Stimulated activated effector memory CD8-positive, alpha-beta T cell treated with anti-CD3 and anti-CD28 coated beads, Interleukin-12 subunit alpha, Interleukin-12 subunit beta, amount 100 ng/mL, for 72 hours (primary cell): ENCODE measurements around the gene TM4SF4.
"Not testable (repeated sequence)": the region's sequence is repeated elsewhere in the genome, so short reads cannot be mapped to it uniquely, and the experiment has no call there.

Experiments
- ATAC-seq: fragments of 150-1000 bp; cut with Tn5 transposase; 2 replicates; pipeline ENCODE4 v1.10.0; 2021
- DNase-seq, 2 donors: peaks; one replicate each; pipeline ENCODE4 v3.0.0; 2021 to 2022; ENCODE audit warnings: low spot score in 2 of 2
- H3K27ac Mint-ChIP-seq: one replicate; pipeline ENCODE4 v1.8.0; 2022; ENCODE audit warnings: mild to moderate bottlenecking, mixed read lengths
- H3K36me3 Mint-ChIP-seq: one replicate; pipeline ENCODE4 v1.8.0; 2022; ENCODE audit warnings: mild to moderate bottlenecking, mixed read lengths
- H3K4me1 Mint-ChIP-seq: one replicate; pipeline ENCODE4 v1.8.0; 2022; ENCODE audit warnings: mixed read lengths
- H3K4me3 Mint-ChIP-seq: one replicate; pipeline ENCODE4 v1.8.0; 2022; ENCODE audit warnings: mild to moderate bottlenecking, mixed read lengths
- H3K9me3 Mint-ChIP-seq: one replicate; pipeline ENCODE4 v1.8.0; 2022; ENCODE audit warnings: mixed read lengths

Gene TM4SF4, protein sequence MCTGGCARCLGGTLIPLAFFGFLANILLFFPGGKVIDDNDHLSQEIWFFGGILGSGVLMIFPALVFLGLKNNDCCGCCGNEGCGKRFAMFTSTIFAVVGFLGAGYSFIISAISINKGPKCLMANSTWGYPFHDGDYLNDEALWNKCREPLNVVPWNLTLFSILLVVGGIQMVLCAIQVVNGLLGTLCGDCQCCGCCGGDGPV

DNA sequence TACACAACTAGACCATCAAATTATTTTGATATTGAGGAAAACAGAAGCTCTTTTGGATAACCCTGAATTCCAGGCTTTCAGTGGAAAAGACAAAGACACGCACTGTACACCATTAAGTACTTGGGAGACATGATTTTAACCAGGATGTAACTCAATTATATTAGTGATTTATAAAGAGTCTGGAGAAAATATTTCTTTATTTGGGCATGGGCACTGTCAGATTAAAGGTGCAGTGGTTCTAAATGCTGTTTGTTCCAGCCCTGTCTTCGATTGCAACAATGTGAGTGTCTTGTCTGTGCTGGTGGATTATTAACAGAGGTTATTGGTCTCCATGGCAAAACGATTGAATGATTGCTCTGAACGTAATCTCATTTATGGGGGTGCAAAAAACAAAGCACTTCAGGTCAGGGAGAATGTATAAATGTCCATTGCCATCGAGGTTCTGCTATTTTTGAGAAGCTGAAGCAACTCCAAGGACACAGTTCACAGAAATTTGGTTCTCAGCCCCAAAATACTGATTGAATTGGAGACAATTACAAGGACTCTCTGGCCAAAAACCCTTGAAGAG, at the start of gene TM4SF4:
TSS of gene TM4SF4 (plus strand) at position 448 of the 568 bp plus-strand sequence. CDS start 181 bp downstream, outside the sequence.
- Mint-ChIP-seq H3K4me1 (no peaks in the 10 kb centered on the region), H3K36me3 (no peaks in the 10 kb centered on the region), H3K4me3 (no peak within 1 kb of the TSS), H3K9me3 (no peaks in the 10 kb centered on the region), H3K27ac (no peak within 1 kb of the TSS)
- ATAC-seq (no peak), DNase-seq (no peak)

DNA sequence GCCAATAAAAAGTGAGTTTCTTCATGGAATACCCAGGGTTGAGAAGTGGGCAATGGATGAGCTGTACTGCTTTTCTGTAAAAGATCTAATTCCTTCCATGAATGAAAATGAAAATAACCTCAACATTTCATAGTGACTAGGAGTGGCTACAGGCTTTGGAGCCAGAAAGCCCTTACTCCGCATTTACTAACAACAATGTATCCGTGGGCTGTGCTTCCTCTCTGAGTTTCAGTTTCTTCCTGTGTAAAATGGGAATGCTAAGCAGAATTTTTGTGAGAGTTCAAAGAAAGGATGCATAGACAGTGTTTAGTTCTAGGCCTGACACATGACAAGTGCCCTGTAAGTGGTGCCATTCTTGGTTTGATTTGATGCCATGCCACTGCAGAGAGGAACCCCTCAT, 49.6 kb upstream of the TM4SF4 start:
- H3K4me3 Mint-ChIP-seq, result no peak overlapping the region
- H3K27ac Mint-ChIP-seq, result no peak overlapping the region
- H3K9me3 Mint-ChIP-seq, result no peaks in the 10 kb centered on the region
- DNase-seq (no peak), ATAC-seq (no peak)
- no peaks in the 10 kb centered on the region for H3K4me1 Mint-ChIP-seq
- H3K36me3 Mint-ChIP-seq, result no peaks in the 10 kb centered on the region

DNA sequence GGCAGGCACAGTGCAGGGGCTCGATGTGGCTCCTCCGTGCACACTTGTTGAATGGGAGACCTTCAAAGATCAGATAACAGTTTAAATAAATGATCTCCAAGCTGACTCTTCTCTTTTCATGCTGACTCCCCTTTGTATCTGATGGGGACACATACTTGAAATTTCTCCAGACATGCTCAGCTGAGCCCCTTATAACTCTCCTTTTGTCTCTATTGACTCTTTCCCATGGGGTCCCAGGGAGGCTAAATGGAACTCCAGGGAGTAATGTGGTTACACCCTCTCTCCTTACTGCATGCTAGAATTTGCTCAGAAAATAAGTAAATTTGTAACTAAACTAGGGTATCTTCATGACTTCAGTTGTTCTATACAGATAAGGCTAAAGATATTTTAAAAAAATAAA, 48.2 kb upstream of the TM4SF4 start:
- Mint-ChIP-seq H3K36me3 (no peaks in the 10 kb centered on the region), H3K4me3 (no peak overlapping the region), H3K4me1 (no peaks in the 10 kb centered on the region), H3K27ac (no peak overlapping the region), H3K9me3 (no peaks in the 10 kb centered on the region)
- ATAC-seq (no peak), DNase-seq (no peak)

DNA sequence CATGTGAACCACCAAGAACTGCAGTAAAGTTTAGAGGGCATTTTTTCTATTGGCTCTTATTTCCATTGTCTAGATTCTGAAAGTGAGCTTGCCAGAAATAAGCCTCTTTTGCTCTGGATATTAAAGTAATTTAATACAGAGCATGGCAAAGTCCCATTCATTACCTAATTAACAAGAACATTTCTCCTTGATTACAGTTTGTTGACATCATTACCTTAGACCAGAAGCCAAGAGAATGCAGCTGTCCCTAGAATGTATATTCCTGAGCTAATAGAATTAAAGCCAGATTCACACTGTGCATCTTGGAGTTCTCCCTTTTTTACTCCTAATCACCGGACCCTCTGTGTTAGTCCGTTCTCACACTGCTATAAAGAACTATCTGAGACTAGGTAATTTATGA, 46.4 kb upstream of the TM4SF4 start:
- ATAC-seq, result no peak
- Mint-ChIP-seq H3K36me3 (no peaks in the 10 kb centered on the region), H3K4me3 (no peak overlapping the region), H3K27ac (no peak overlapping the region), H3K9me3 (no peaks in the 10 kb centered on the region), H3K4me1 (no peaks in the 10 kb centered on the region)
- DNase-seq, result no peak

DNA sequence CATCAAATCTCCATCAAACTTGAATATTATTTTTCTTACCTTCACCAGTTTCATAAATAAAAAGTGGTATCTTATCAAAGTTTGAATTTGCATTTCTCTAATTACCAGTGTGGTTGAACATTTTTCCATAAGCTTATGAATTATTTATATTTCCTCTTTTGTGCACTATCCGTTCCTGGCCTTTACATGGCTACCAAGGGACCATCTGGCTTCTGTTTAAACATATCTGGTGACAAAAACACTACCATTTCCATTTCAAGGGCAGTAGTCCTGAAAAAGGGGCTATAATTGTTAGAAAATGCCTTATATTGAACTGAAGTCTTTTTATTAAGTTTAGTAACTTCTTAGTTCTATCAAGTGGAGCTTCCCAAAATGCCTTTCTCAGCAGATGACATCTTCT, 44.3 kb upstream of the TM4SF4 start:
- no peak overlapping the region for H3K27ac Mint-ChIP-seq
- H3K4me1 Mint-ChIP-seq, result no peaks in the 10 kb centered on the region
- ATAC-seq (no peak), DNase-seq (no peak)
- no peaks in the 10 kb centered on the region for H3K36me3 Mint-ChIP-seq
- no peak overlapping the region for H3K4me3 Mint-ChIP-seq
- H3K9me3 Mint-ChIP-seq, result no peaks in the 10 kb centered on the region

DNA sequence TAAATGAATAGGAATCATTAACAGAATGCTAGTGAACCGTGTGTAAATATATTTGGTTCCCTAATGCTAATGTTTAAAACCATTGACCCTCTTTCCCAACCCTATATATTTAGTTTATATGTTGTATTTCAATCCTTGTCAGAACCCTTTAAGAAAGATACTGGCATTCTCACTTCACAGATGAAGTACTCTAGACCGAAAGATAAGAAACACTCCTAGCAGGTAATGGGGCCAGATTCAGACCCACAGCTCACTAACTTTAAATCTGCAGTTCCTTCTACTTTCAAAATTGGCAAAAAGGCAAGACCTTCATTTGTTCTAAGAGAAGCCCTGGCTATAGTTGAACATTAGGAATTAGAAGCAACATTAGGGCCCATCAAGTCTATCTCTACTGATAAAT, 42.3 kb upstream of the TM4SF4 start:
- no peaks in the 10 kb centered on the region for H3K9me3 Mint-ChIP-seq
- ATAC-seq (no peak), DNase-seq (no peak)
- H3K4me1 Mint-ChIP-seq, result no peaks in the 10 kb centered on the region
- H3K27ac Mint-ChIP-seq, result no peak overlapping the region
- H3K36me3 Mint-ChIP-seq, result no peaks in the 10 kb centered on the region
- no peak overlapping the region for H3K4me3 Mint-ChIP-seq

DNA sequence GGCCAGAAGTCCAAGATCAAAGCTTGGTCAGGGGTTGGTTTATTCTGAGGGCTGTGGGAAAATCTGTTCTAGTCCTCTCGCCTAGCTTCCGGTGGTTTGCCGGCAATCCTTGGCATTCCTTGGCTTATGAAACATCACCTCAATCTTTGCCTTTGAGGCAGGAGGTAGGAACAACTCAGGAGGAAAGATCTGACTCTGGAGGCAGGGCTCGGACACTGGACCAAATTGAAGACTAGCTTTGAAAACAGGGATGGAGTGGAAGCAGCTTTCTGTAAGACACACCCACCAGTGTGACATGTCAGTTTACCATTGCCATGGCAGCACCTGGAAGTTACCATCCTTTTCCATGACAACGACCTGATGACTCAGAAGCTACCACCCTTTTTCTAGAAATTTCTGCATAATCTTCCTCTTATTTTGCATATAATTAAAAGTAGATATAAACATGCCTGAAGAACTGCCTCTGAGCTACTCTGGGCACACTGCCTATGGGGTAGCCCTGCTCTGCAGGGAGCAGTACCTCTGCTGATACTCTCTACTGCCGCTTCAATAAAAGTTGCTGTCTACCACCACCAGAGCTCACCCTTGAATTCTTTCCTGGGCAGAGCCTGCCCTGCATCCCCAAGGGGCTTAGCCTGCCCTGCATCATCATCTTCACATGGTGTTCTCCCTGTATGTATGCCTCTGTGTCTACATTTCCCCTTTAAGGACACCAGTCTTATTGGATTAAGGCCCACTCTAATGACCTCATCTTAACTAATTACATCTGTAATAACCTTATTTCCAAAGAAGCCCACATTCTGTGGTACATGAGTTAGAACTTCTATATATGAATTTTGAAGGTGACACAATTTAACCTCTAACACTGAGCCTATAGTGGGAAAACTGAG, 38.3 kb upstream of the TM4SF4 start:
- no peaks in the 10 kb centered on the region for H3K4me1 Mint-ChIP-seq
- no peak overlapping the region for H3K27ac Mint-ChIP-seq
- H3K9me3 Mint-ChIP-seq, result no peaks in the 10 kb centered on the region
- no peaks in the 10 kb centered on the region for H3K36me3 Mint-ChIP-seq
- no peak overlapping the region for H3K4me3 Mint-ChIP-seq
- no peak for DNase-seq
- ATAC-seq, result no peak

DNA sequence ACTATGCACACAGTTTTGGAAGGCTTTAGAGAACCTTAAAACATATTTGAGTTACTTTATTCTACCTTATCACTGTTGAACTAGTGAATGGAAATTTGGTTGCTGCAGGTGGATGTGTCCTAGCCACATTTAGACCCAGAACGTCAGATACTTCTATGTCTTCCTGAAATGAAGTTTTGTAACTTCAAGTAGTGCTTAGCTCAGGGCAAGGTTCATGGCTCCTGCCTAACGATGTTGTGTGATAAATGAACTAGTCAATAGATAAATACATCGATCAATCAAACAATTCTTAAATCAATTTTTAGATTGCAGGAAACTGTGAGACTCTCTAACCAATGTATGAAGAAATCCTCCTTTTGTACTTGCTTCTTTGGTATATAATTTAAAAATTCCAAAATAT, 37.2 kb upstream of the TM4SF4 start:
- no peak overlapping the region for H3K27ac Mint-ChIP-seq
- H3K9me3 Mint-ChIP-seq, result no peaks in the 10 kb centered on the region
- H3K4me1 Mint-ChIP-seq, result no peaks in the 10 kb centered on the region
- ATAC-seq (no peak), DNase-seq (no peak)
- H3K36me3 Mint-ChIP-seq, result no peaks in the 10 kb centered on the region
- no peak overlapping the region for H3K4me3 Mint-ChIP-seq

DNA sequence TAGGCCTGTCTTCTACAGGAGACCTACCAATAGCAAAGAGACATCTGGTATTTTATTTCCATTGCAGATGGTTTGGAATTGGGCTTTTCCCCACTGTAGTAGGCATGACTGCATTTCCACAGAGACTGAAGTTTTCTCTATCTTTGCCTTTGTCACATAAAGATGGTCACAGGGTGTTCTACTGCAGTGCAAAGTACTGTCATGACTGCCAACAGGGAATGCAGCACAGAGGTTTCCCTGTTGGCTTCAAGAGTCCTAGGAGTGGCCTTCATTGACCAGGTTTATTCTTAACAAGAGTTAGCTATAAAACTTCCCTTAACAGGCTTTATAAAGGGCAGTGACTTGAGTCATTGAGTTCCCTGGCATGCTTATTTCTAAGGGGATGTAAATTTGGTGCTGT, 36.8 kb upstream of the TM4SF4 start:
- ATAC-seq, result no peak
- H3K9me3 Mint-ChIP-seq, result no peaks in the 10 kb centered on the region
- H3K4me3 Mint-ChIP-seq, result no peak overlapping the region
- H3K27ac Mint-ChIP-seq, result no peak overlapping the region
- H3K36me3 Mint-ChIP-seq, result no peaks in the 10 kb centered on the region
- no peaks in the 10 kb centered on the region for H3K4me1 Mint-ChIP-seq
- no peak for DNase-seq

DNA sequence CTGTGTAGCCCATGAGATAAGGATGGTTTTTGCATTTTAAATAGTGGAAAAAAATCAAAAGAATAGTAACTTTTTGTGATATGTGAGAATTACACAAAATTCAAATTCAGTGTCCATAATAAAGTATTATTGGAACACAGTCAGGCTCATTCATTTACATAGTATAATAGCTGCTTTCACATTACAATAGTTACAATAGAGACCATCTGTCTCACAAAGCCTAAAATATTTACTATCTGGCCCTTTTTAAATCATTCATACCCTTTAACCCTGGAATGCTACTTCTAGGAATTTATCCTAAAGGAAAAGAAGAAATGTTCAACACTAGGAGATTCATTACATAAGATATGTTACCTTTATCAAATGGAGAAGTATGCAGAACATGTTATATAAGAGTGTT, 35.5 kb upstream of the TM4SF4 start:
- no peak overlapping the region for H3K4me3 Mint-ChIP-seq
- DNase-seq (no peak), ATAC-seq (no peak)
- no peak overlapping the region for H3K27ac Mint-ChIP-seq
- H3K36me3 Mint-ChIP-seq, result no peaks in the 10 kb centered on the region
- H3K9me3 Mint-ChIP-seq, result no peaks in the 10 kb centered on the region
- H3K4me1 Mint-ChIP-seq, result no peaks in the 10 kb centered on the region

DNA sequence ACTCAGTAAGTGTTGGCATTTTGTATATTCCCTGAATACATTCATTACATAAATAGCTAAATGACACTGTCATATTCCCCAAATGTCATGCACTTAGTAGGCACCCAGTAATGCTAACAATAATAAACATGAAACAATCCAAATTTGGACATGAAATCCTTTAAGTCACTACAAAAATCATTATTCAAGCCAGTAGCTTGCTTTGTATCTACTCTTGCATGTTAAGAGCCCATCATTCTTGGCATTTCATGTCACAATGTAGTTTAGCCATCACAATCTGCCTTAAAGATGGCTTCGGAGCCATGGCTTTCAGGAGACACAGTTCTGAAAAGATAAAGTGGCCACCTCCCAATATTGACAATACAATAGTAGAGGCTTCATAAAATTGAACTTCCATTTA, 32.9 kb upstream of the TM4SF4 start:
- DNase-seq (no peak), ATAC-seq (no peak)
- Mint-ChIP-seq H3K4me1 (no peaks in the 10 kb centered on the region), H3K4me3 (no peak overlapping the region), H3K27ac (no peak overlapping the region), H3K9me3 (no peaks in the 10 kb centered on the region), H3K36me3 (no peaks in the 10 kb centered on the region)

DNA sequence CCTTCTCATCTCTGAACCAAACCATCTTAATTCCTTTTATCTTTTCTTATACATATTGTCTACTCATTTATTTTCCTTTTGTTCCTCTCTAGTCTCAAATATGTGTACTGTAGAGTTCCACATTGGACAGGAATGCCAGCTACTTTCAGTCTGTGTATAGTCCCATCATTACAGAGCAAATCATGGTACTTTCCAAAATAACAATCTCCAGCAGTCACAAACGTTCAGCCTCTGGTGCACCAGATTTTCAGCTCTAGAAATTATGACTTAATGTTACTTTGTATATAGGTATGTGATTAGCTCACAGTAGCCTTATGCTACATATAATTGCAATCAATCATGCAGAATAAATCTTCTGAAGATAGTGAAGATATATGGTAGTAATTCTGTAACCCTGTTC, 32.5 kb upstream of the TM4SF4 start:
- H3K4me3 Mint-ChIP-seq, result no peak overlapping the region
- ATAC-seq, result no peak
- DNase-seq, result no peak
- H3K4me1 Mint-ChIP-seq, result no peaks in the 10 kb centered on the region
- H3K9me3 Mint-ChIP-seq, result no peaks in the 10 kb centered on the region
- H3K27ac Mint-ChIP-seq, result no peak overlapping the region
- no peaks in the 10 kb centered on the region for H3K36me3 Mint-ChIP-seq

DNA sequence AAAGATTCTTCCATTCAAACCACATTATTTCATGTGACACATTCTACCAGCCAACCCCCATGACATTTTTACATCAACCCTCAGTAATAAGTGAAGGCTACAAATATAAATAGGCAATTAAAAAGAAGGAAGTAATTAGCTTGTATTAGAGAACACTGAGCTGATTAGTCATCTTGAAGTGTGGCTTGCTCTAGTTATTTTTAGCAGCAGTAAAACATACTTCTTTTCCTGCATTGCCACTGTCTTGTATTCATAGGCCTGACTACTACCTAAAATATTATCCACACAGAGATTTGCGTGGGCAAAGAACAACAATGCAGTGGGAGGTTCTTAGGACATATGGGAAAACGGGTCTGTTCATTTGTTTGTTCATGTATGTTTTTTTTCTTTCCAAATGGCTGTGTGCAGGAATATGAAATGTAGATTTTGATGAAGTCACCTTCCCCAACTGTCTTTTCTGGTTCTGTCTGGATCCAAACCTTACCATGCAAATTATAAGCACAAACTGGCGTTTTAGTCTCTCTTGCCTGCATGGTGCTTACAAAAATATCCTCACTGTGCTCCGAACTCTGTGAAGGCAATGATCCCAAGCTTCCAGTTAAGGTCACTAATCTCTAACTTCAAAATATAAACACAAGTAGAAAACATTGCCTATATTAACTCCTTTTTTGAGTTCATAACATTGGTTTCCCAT, 31.5 kb upstream of the TM4SF4 start:
- Mint-ChIP-seq H3K9me3 (no peaks in the 10 kb centered on the region), H3K36me3 (no peaks in the 10 kb centered on the region), H3K4me3 (no peak overlapping the region), H3K4me1 (no peaks in the 10 kb centered on the region), H3K27ac (no peak overlapping the region)
- DNase-seq, result no peak
- no peak for ATAC-seq

DNA sequence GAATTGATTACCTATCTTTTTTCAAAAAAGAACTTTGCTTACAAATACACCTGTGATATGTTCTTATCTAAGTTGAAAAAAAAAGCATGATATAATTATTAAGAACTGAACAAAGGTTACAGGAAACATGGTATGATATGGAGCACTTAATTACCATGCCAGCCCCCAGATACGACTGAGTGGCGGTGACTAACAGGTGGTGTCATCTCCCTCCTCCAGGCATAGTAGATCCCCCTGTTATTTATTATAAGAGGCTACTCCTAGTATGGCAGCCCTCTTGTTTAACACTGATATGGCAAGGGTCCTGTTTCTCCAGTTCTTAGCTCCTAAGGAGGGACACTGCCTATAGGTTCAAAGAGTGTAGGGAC, 31.0 kb upstream of the TM4SF4 start:
- no peaks in the 10 kb centered on the region for H3K36me3 Mint-ChIP-seq

DNA sequence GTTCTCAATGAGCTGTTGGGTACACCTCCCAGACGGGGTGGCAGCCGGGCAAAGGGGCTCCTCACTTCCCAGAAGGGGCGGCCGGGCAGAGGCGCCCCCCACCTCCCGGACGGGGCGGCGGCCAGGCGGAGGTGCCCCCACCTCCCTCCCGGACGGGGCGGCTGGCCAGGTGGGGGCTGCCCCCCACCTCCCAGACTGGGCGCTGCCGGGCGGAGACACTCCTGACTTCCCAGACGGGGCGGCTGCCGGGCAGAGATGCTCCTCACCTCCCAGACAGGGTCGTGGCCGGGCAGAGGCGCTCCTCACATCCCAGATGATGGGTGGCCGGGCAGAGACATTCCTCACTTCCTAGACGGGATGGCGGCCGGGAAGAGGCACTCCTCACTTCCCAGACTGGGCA, 29.6 kb upstream of the TM4SF4 start:
- not testable (repeated sequence) for H3K36me3 Mint-ChIP-seq, H3K4me3 Mint-ChIP-seq, H3K27ac Mint-ChIP-seq, ATAC-seq, DNase-seq, H3K9me3 Mint-ChIP-seq, H3K4me1 Mint-ChIP-seq

More for the DNA sequence above, 31.0 kb upstream of the TM4SF4 start:
- Mint-ChIP-seq H3K4me3 (no peak overlapping the region), H3K9me3 (no peaks in the 10 kb centered on the region), H3K27ac (no peak overlapping the region), H3K4me1 (no peaks in the 10 kb centered on the region)
- ATAC-seq (no peak), DNase-seq (no peak)
